PC-9 (cell line): ENCODE data around the gene MORN4. TPM values are rescaled to one million over a fixed set of nuclear protein-coding genes. Genes with fewer than 3 reads are reported as not detected.
A peak's percentile ranks its signal among the peaks of the same experiment; 100 is the strongest.
"Not testable (repeated sequence)": the region's sequence is repeated elsewhere in the genome, so short reads cannot be mapped to it uniquely, and the experiment has no call there.

Source experiments
- BruUV-seq: library from RNA; stranded (reverse); fragments of 400-500 nt; replicated peaks from 2 replicates; lab custom pipeline; 2021; lab: Mats Ljungman, UMichigan
- CTCF ChIA-PET: fragments of 300-600 bp; sonication (Branson Sonifier 250); formaldehyde crosslinking; loops from one replicate; lab custom pipeline; 2022; ENCODE audit warnings: antibody characterized with exemption; lab: Charles Lee
- POLR2A ChIA-PET: fragments of 300-600 bp; sonication (Branson Sonifier 250); formaldehyde crosslinking; loops from one replicate; lab custom pipeline; 2022; ENCODE audit warnings: antibody characterized with exemption; ENCODE audit not compliant: unreplicated experiment; lab: Charles Lee
- DNase-seq, 2 experiments: peaks; one replicate each; pipeline versions ENCODE4 v3.0.0 to v3.0.0-alpha.2; 2015 to 2022; ENCODE audit warnings: mixed read lengths in 1 of 2
- H2AFZ ChIP-seq: fragments of 200-600 bp; sonication (generic); 2 replicates; pipeline ENCODE4 v1.8.1; 2017; ENCODE audit warnings: antibody characterized with exemption
- H3F3A ChIP-seq: fragments of 200-600 bp; sonication (generic); 2 replicates; pipeline ENCODE4 v1.8.1; 2017; ENCODE audit warnings: antibody characterized with exemption, mild to moderate bottlenecking, low read depth; ENCODE audit not compliant: insufficient read depth
- H3K27ac ChIP-seq: fragments of 200-600 bp; sonication (generic); 2 replicates; pipeline ENCODE4 v1.6.1; 2016; ENCODE audit warnings: mixed run types
- H3K27me3 ChIP-seq: fragments of 200-600 bp; sonication (generic); 2 replicates; pipeline ENCODE4 v1.6.1; 2016; ENCODE audit warnings: low read depth, mixed run types; ENCODE audit not compliant: insufficient read depth
- H3K36me3 ChIP-seq: fragments of 200-600 bp; sonication (generic); 2 replicates; pipeline ENCODE4 v1.6.1; 2016; ENCODE audit warnings: low read depth, mixed run types
- H3K4me1 ChIP-seq: fragments of 200-600 bp; sonication (generic); replicated peaks from 2 replicates; pipeline ENCODE4 v1.6.1; 2016; ENCODE audit warnings: mixed run types; ENCODE audit not compliant: insufficient read depth
- H3K4me2 ChIP-seq: fragments of 200-600 bp; sonication (generic); 2 replicates; pipeline ENCODE4 v1.6.1; 2017; ENCODE audit warnings: mixed run types
- H3K4me3 ChIP-seq: fragments of 200-600 bp; sonication (generic); 2 replicates; pipeline ENCODE4 v1.6.1; 2016; ENCODE audit warnings: mixed run types
- H3K79me2 ChIP-seq: fragments of 200-600 bp; sonication (generic); 2 replicates; pipeline ENCODE4 v1.6.1; 2017; ENCODE audit warnings: low read depth, mixed run types
- H3K9me2 ChIP-seq: fragments of 200-600 bp; sonication (generic); 2 replicates; pipeline ENCODE4 v1.8.1; 2017; ENCODE audit warnings: mild to moderate bottlenecking; ENCODE audit not compliant: insufficient read depth
- H3K9me3 ChIP-seq: fragments of 200-600 bp; sonication (generic); 2 replicates; pipeline ENCODE4 v1.8.1; 2016; ENCODE audit warnings: low read depth; ENCODE audit not compliant: insufficient read depth
- H4K20me1 ChIP-seq: fragments of 200-600 bp; sonication (generic); 2 replicates; pipeline ENCODE4 v1.8.1; 2017; ENCODE audit not compliant: insufficient read depth
- CTCF ChIP-seq: fragments of 200-600 bp; sonication (generic); conservative IDR thresholded peaks from 2 replicates; pipeline ENCODE4 v1.6.1; 2017; ENCODE audit warnings: mixed run types, antibody characterized with exemption, mild to moderate bottlenecking, moderate library complexity
- EZH2 ChIP-seq: fragments of 200-600 bp; sonication (generic); IDR thresholded peaks from 2 replicates; pipeline ENCODE4 v1.8.0; 2017; ENCODE audit warnings: antibody characterized with exemption, low read depth
- intact Hi-C: fragments of 100-400 bp; cut with micrococcal nuclease; formaldehyde crosslinking; loops from one replicate; pipeline ENCODE4 v1.10.0; 2022; ENCODE audit not compliant: unreplicated experiment
- total RNA-seq: library from RNA; stranded (reverse); gene quantifications from 2 replicates; pipeline ENCODE4 v1.2.3, GENCODE V29; 2021

Gene MORN4
- total RNA-seq, 1 experiment from 2014 or later, result 10.0 TPM

DNA sequence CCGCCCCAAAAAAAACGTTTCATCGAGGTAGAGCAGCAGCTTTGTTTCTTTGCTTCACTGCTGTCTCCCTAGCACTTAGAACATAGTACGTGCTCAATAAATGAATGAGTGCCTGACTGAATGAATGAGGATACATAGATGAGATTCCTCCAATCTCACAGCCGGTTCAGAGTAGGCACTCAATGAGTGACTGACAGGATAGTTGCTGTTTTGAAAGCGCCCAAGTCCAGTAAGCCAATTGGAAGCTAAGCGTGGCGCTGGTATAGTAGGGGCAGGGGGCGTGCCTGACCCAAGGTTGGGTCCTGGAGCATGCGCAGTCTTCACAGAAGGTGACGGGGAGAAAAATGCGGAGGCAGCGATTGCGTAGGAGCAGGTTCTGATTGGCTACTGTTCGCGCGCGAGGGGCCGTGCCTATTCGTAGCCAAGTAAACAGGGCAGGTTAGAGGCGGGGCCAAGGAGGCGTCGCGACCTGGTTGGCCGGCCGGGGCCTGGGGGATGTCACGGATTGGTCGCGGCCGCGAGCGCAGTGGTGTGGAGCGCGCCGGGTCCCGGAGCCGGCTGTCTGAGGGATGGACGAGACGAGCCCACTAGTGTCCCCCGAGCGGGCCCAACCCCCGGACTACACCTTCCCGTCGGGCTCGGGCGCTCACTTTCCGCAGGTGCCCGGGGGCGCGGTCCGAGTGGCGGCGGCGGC, 7.0 kb upstream of the MORN4 start, which contains the start of gene PI4K2A:
Gene PI4K2A, plus strand, starts transcription at position 498 of the 694 bp plus-strand sequence. Its CDS starts 72 bp downstream, at position 570.
- no peaks in the 10 kb centered on the region for H3K9me3 ChIP-seq
- POLR2A ChIA-PET, result interaction anchor here (0.6 to 0.8 kb wide), 4 partner anchors 47 to 195 kb away, joined by 3 to 19 read pairs (median 6); partner anchors contain the start of gene AVPI1
- H3K27ac ChIP-seq, result no peak within 1 kb of the TSS
- intact Hi-C loops, result loop anchor here (1.0 kb wide), 1 partner anchor 9 kb away; no protein-coding TSS in a partner anchor
- H3K4me2 ChIP-seq, result peak within 1 kb of the TSS; percentile 78
- no peaks in the 10 kb centered on the region for H4K20me1 ChIP-seq
- no TSS peak for BruUV-seq
- H3K9me2 ChIP-seq, result no peaks in the 10 kb centered on the region
- H3K36me3 ChIP-seq, result no peaks in the 10 kb centered on the region
- H3K27me3 ChIP-seq, result no peaks in the 10 kb centered on the region
- peaks cover 5% of the 10 kb centered on the region; the same call in 1 of the 2 replicates for H3F3A ChIP-seq
- H3K4me3 ChIP-seq, result peak within 1 kb of the TSS; percentile 93
- H3K4me1 ChIP-seq, result peaks cover 9% of the 10 kb centered on the region
- TF ChIP-seq EZH2 (no peak), CTCF (no peak)
- CTCF ChIA-PET, result no interaction called here
- H2AFZ ChIP-seq, result peak within 1 kb of the TSS; percentile 71
- peak; percentile 93 to 96 for DNase-seq
- H3K79me2 ChIP-seq, result peaks cover 42% of the 10 kb centered on the region

DNA sequence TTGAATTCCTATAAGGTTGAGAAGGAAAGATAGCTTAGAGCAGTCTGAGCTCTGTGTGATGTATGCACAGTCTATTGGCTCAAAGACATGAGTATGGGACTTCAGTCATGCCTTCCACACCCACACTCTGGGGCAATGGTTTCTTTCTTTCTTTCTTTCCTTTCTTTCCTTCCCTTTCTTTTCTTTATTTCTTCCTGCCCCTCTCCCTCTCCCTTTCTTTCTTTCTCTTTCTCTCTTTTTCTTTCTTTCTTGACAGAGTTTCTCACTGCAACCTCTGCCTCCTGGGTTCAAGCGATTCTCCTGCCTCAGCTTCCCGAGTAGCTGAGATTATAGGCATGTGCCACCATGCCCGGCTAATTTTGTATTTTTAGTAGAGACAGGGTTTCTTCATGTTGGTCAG, 5.8 kb upstream of the MORN4 start:
- H3K4me2 ChIP-seq, DNase-seq, H3K9me2 ChIP-seq, H3K4me1 ChIP-seq, H3K27me3 ChIP-seq, H3K36me3 ChIP-seq, intact Hi-C loops, H3K4me3 ChIP-seq, H4K20me1 ChIP-seq, BruUV-seq, POLR2A ChIA-PET, H3K27ac ChIP-seq, H3K9me3 ChIP-seq, H2AFZ ChIP-seq, H3F3A ChIP-seq: not testable (repeated sequence)
- H3K79me2 ChIP-seq, result peaks cover 31% of the 10 kb centered on the region
- CTCF ChIA-PET, result interaction anchor here (0.5 kb wide), 1 partner anchor 191 kb away, joined by 3 read pairs; no protein-coding TSS in a partner anchor

DNA sequence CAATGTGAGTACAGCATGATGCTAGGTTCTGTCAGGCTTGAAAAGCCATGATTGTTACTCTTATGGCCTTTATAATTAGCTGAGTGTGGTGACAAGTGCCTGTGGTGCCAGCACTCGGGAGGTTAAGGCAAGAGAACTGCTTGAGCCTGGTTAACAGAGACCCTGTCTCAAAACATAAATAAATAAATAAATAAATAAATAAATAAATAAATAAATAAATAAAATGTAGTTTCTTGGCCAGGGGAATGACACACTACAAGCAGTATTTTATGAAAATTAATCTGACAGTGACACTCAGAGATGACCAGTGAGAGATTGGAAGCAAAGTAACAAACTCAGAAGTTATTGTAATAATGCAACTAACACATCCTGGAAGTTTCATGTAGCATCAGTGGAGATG, 2.3 kb upstream of the MORN4 start:
- H3K4me3 ChIP-seq, result no peak overlapping the region
- intact Hi-C loops, result no loop called here
- no peak for DNase-seq
- H2AFZ ChIP-seq, result no peak overlapping the region
- no peaks in the 10 kb centered on the region; the same call in 1 of the 2 replicates for H3K4me1 ChIP-seq
- H4K20me1 ChIP-seq, result no peaks in the 10 kb centered on the region
- no peaks in the 10 kb centered on the region for H3K9me2 ChIP-seq
- ChIA-PET POLR2A (no interaction called here), CTCF (no interaction called here)
- no peak overlapping the region for H3K27ac ChIP-seq
- no peaks in the 10 kb centered on the region for H3K36me3 ChIP-seq
- no TSS peak for BruUV-seq
- H3K9me3 ChIP-seq, result no peaks in the 10 kb centered on the region
- no peaks in the 10 kb centered on the region for H3K27me3 ChIP-seq
- peaks cover 5% of the 10 kb centered on the region; the same call in 1 of the 2 replicates for H3F3A ChIP-seq
- 0 out of 2 replicates have a peak, but pooled peaks cover 4% of the 10 kb centered on the region for H3K79me2 ChIP-seq
- TF ChIP-seq EZH2 (no peak), CTCF (no peak)
- H3K4me2 ChIP-seq, result no peak overlapping the region
